PC-9 (cell line): ENCODE results near the gene FAM149A.

ENCODE experiments used
- CTCF ChIP-seq: fragments of 200-600 bp; sonication (generic); conservative IDR thresholded peaks from 2 replicates; pipeline ENCODE4 v1.6.1; 2017; ENCODE audit warnings: mixed run types, antibody characterized with exemption, mild to moderate bottlenecking, moderate library complexity
- EZH2 ChIP-seq: fragments of 200-600 bp; sonication (generic); IDR thresholded peaks from 2 replicates; pipeline ENCODE4 v1.8.0; 2017; ENCODE audit warnings: antibody characterized with exemption, low read depth

- no peak for TF ChIP-seq EZH2
- TF ChIP-seq CTCF: no peak
These were observed 44.0 kb downstream of the FAM149A start for GRCh38 chr4:186148336-186148975.
